PC-3 (cell line): ENCODE results near the gene BTBD18. TPM values are rescaled to one million over a fixed set of nuclear protein-coding genes. Genes with fewer than 3 reads are reported as not detected.

Experiments
- ATAC-seq: fragments of 200-7000 bp; cut with Tn5 transposase; 2 replicates; pipeline ENCODE4 v1.9.1; 2020; ENCODE audit warnings: mild to moderate bottlenecking, moderate library complexity
- BruUV-seq: library from RNA; stranded (reverse); fragments of 400-500 nt; replicated peaks from 2 replicates; lab custom pipeline; 2021; lab: Mats Ljungman, UMichigan
- CTCF ChIA-PET: fragments of 300-600 bp; sonication (Branson Sonifier 250); formaldehyde crosslinking; loops from one replicate; lab custom pipeline; 2022; ENCODE audit warnings: antibody characterized with exemption; lab: Charles Lee
- POLR2A ChIA-PET: fragments of 300-600 bp; sonication (Branson Sonifier 250); formaldehyde crosslinking; loops from one replicate; lab custom pipeline; 2022; ENCODE audit warnings: antibody characterized with exemption; ENCODE audit not compliant: unreplicated experiment; lab: Charles Lee
- DNase-seq: peaks from one replicate; pipeline ENCODE4 v3.0.0-alpha.2; 2015
- H2AFZ ChIP-seq: fragments of 300-600 bp; sonication (generic); 2 replicates; pipeline ENCODE4 v1.6.0; 2016; ENCODE audit warnings: antibody characterized with exemption, low read length
- H3F3A ChIP-seq: fragments of 300-600 bp; sonication (generic); one replicate; pipeline ENCODE4 v1.6.0; 2017; ENCODE audit warnings: antibody characterized with exemption, low read length, control low read depth, mild to moderate bottlenecking; ENCODE audit not compliant: unreplicated experiment
- H3K27ac ChIP-seq: fragments of 300-600 bp; sonication (generic); 2 replicates; pipeline ENCODE4 v1.5.1; 2016; ENCODE audit warnings: mild to moderate bottlenecking, low read length
- H3K27me3 ChIP-seq: fragments of 300-600 bp; sonication (generic); 2 replicates; pipeline ENCODE4 v1.6.1; 2016; ENCODE audit warnings: low read length, mixed read lengths
- H3K36me3 ChIP-seq: fragments of 300-600 bp; sonication (generic); 2 replicates; pipeline ENCODE4 v1.6.1; 2016; ENCODE audit warnings: low read depth, mixed run types, low read length, mixed read lengths
- H3K4me1 ChIP-seq: fragments of 300-600 bp; sonication (generic); 2 replicates; pipeline ENCODE4 v1.5.1; 2016; ENCODE audit warnings: low read length; ENCODE audit not compliant: insufficient read depth
- H3K4me2 ChIP-seq: fragments of 300-600 bp; sonication (generic); 2 replicates; pipeline ENCODE4 v1.6.0; 2016; ENCODE audit warnings: low read length
- H3K4me3 ChIP-seq: fragments of 300-600 bp; sonication (generic); 2 replicates; pipeline ENCODE4 v1.5.1; 2016; ENCODE audit warnings: mild to moderate bottlenecking, low read length, mixed read lengths
- H3K79me2 ChIP-seq: fragments of 300-600 bp; sonication (generic); 2 replicates; pipeline ENCODE4 v1.6.1; 2017; ENCODE audit warnings: low read length, mixed read lengths
- H3K9ac ChIP-seq: fragments of 300-600 bp; sonication (generic); 2 replicates; pipeline ENCODE4 v1.6.0; 2016; ENCODE audit warnings: mild to moderate bottlenecking, low read length
- H3K9me2 ChIP-seq: fragments of 300-600 bp; sonication (generic); replicated peaks from 2 replicates; pipeline ENCODE4 v1.6.1; 2016; ENCODE audit warnings: mixed run types, low read length, mixed read lengths
- H3K9me3 ChIP-seq: fragments of 300-600 bp; sonication (generic); 2 replicates; pipeline ENCODE4 v1.6.1; 2016; ENCODE audit warnings: low read length, mixed read lengths
- H4K20me1 ChIP-seq: fragments of 300-600 bp; sonication (generic); 2 replicates; pipeline ENCODE4 v1.6.1; 2016; ENCODE audit warnings: low read length, mixed read lengths
- CTCF ChIP-seq: fragments of 300-600 bp; sonication (generic); conservative IDR thresholded peaks from 2 replicates; pipeline ENCODE4 v1.5.1; 2017; ENCODE audit warnings: antibody characterized with exemption, low read depth, mild to moderate bottlenecking, low read length
- EZH2 ChIP-seq: fragments of 300-600 bp; sonication (generic); IDR thresholded peaks from one replicate; pipeline ENCODE4 v1.6.1; 2017; ENCODE audit warnings: antibody characterized with exemption, mild to moderate bottlenecking, low read length; ENCODE audit not compliant: unreplicated experiment
- EZH2phosphoT487 ChIP-seq: fragments of 300-600 bp; sonication (generic); IDR thresholded peaks from 2 replicates; pipeline ENCODE4 v1.6.1; 2018; ENCODE audit warnings: mild to moderate bottlenecking, antibody characterized with exemption, low read length, borderline replicate concordance
- intact Hi-C: fragments of 100-400 bp; cut with micrococcal nuclease; formaldehyde crosslinking; loops from 2 replicates; pipeline ENCODE4 v1.9.0; 2023
- total RNA-seq: library from RNA; depleted of rRNA; stranded (reverse); fragments of >200 nt; gene quantifications from 2 replicates; pipeline ENCODE4 v1.2.3, GENCODE V29; 2014

Gene BTBD18
- total RNA-seq, 1 experiment from 2014 or later = not detected

DNA sequence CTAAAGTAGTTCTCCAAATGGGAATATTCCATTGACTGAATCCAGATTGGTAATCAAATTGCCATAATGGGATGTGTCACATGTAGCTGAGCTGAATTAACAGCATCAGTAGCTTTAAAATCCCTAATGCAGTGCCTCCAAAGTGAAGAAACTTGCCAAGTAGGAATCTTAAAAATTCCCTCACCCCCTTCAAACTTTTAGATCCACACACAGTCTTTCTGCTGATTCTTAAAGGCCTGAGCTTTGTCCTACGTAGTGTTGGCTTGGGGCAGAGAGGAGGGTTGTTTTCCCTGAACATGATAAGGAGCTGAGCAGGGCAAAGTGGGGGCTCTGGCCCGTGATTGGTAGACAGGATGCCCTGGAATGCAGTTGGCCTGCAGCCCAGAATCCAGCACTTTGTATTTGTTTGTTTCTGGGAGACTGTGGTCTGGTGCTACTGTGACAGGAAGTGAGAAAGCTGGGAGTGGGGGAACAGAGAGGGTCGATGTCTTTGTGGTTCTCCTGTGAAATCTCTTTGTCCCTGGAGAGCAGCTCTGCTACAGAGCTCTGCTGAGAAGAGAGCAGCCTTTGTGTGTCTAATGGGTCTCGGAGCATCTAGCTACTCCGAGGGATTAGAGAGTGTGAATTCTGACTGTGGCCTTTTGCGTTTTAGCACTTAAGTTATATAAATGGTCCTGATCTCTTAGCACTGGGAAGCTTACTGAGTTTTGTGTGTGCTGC, 26.9 kb upstream of the BTBD18 start:
- BruUV-seq = no TSS peak
- DNase-seq (peak; percentile 99), ATAC-seq (peak; percentile 80)
- Histone ChIP-seq H3K9ac (peak overlapping the region; percentile 76), H3K27ac (peak overlapping the region; percentile 96), H3K36me3 (peaks cover 9% of the 10 kb centered on the region; the same call in 1 of the 2 replicates), H3F3A (peaks cover 18% of the 10 kb centered on the region), H3K27me3 (no peaks in the 10 kb centered on the region), H3K4me2 (peak overlapping the region; percentile 89), H3K4me1 (peaks cover 89% of the 10 kb centered on the region), H3K9me2 (no peaks in the 10 kb centered on the region), H4K20me1 (peaks cover 18% of the 10 kb centered on the region; the same call in 1 of the 2 replicates), H3K79me2 (peaks cover 99% of the 10 kb centered on the region), H3K4me3 (peak overlapping the region; percentile 60), H3K9me3 (no peaks in the 10 kb centered on the region), H2AFZ (no peak overlapping the region)
- TF ChIP-seq EZH2 (no peak), CTCF (no peak), EZH2phosphoT487 (no peak)
- intact Hi-C loops = loop anchor here (1.0 kb wide), 3 partner anchors 15 to 21 kb away; partner anchors contain the start of gene CTNND1
- ChIA-PET POLR2A (interaction anchor here (0.5 to 1.9 kb wide), 5 partner anchors 14 to 57 kb away, joined by 3 to 39 read pairs (median 8); partner anchors contain the start of gene CTNND1), CTCF (interaction anchor here (0.6 to 2.3 kb wide), 5 partner anchors 16 to 27 kb away, joined by 3 to 49 read pairs (median 6); partner anchors contain the start of genes BTBD18 and CTNND1)

DNA sequence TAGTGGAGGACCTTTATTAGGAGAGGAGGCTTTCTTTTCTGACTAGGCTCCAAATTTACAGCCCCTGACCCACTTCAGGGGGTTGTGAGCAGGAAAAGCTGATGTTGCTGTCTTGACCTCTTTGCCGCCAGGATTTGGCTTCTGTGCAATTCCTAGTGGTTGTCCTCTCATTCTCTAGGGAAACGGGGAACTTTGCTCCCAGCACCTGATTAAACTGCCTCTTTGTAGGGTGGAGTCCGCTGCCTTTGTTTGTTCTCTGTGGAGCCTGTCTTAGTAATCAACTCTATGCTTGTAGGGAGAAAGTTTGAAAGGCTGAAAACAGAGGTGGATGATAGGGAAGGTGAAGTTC, 26.3 kb upstream of the BTBD18 start:
- no peak for TF ChIP-seq EZH2
- TF ChIP-seq CTCF = no peak
- no peak for TF ChIP-seq EZH2phosphoT487
- peak overlapping the region; percentile 76 for H3K9ac ChIP-seq
- POLR2A ChIA-PET = interaction anchor here (0.8 to 1.9 kb wide), 4 partner anchors 15 to 23 kb away, joined by 7 to 39 read pairs (median 9); partner anchors contain the start of gene CTNND1
- H3K4me1 ChIP-seq = peaks cover 94% of the 10 kb centered on the region
- peak overlapping the region; percentile 89 for H3K4me2 ChIP-seq
- ATAC-seq = peak; percentile 53
- H4K20me1 ChIP-seq = peaks cover 18% of the 10 kb centered on the region; the same call in 1 of the 2 replicates
- peaks cover 9% of the 10 kb centered on the region; the same call in 1 of the 2 replicates for H3K36me3 ChIP-seq
- no peaks in the 10 kb centered on the region for H3K9me2 ChIP-seq
- peak; percentile 78 for DNase-seq
- H3K9me3 ChIP-seq = no peaks in the 10 kb centered on the region
- H3K4me3 ChIP-seq = peak overlapping the region; percentile 60
- CTCF ChIA-PET = interaction anchor here (1.4 to 2.3 kb wide), 2 partner anchors 17 to 22 kb away, joined by 8 to 49 read pairs; partner anchors contain the start of gene CTNND1
- peaks cover 99% of the 10 kb centered on the region for H3K79me2 ChIP-seq
- no peaks in the 10 kb centered on the region for H3K27me3 ChIP-seq
- peak overlapping the region; percentile 96 for H3K27ac ChIP-seq
- TSS peak; percentile 97 for BruUV-seq
- intact Hi-C loops = loop anchor here (1.0 kb wide), 2 partner anchors 17 to 21 kb away; partner anchors contain the start of gene CTNND1
- peaks cover 18% of the 10 kb centered on the region for H3F3A ChIP-seq
- H2AFZ ChIP-seq = no peak overlapping the region
